Measurements from ENCODE around the gene DAAM1.

GRCh38 chr14:59308086-59308485 is 119.6 kb downstream of the DAAM1 start:
- TF ChIP-seq CTCF (IDR thresholded peaks at IDR 0.05) (no peak), NFE2L2 (conservative IDR thresholded peaks at IDR 0.05; ENCODE audit: low read length) (no peak), REST (IDR thresholded peaks at IDR 0.05) (no peak), POLR2A (IDR thresholded peaks at IDR 0.05; ENCODE audit: low read length) (no peak), TP53 (CRISPR knock-in tag; IDR thresholded peaks at IDR 0.05) (no peak), ELK1 (IDR thresholded peaks at IDR 0.05; ENCODE audit: low read depth, low read length) (no peak), E2F6 (IDR thresholded peaks at IDR 0.05; ENCODE audit: borderline replicate concordance, low read depth) (no peak)

Data from A549 (cell line).